Frontal cortex (tissue), 4 donors: Measurements from ENCODE around the gene FALEC. TPM values are rescaled to one million over a fixed set of nuclear protein-coding genes. Genes with fewer than 3 reads are reported as not detected.

Experiments
- DNase-seq, 2 donors: peaks; one replicate each; pipeline ENCODE4 v3.0.0; 2012; ENCODE audit warnings: low spot score in 2 of 2
- FAIRE-seq: peaks from 2 replicates; lab custom pipeline; 2012; peaks lifted over from hg19 to GRCh38; lab: Jason Lieb, UNC
- total RNA-seq: library from RNA; depleted of rRNA; stranded (reverse); fragments of >200 nt; gene quantifications from one replicate; pipeline ENCODE4 v1.2.3, GENCODE V29; 2014
- donor health status: control.
- donor health status: control.
- donor health status: control.

FALEC gene
- total RNA-seq, 1 donor from 2014 or later, result 0.41 TPM

GRCh38 chr1:150543500-150544143, 28.1 kb downstream of the FALEC start:
- no peak for DNase-seq
- no peak for FAIRE-seq

GRCh38 chr1:150544204-150544603, 28.7 kb downstream of the FALEC start:
- FAIRE-seq (no peak), DNase-seq (no peak)

GRCh38 chr1:150545486-150546032, 30.0 kb downstream of the FALEC start:
- DNase-seq, result no peak
- no peak for FAIRE-seq

GRCh38 chr1:150546294-150546937, 30.9 kb downstream of the FALEC start:
- FAIRE-seq (no peak), DNase-seq (no peak)

GRCh38 chr1:150548324-150548631, 32.7 kb downstream of the FALEC start:
- DNase-seq, result no peak
- no peak for FAIRE-seq

GRCh38 chr1:150548632-150549495, 33.3 kb downstream of the FALEC start, which contains the start of gene ADAMTSL4:
TSS of gene ADAMTSL4 (plus strand) at chr1:150549408. CDS start at chr1:150552289, 2,881 bp downstream.
- DNase-seq, result peak; percentile 71 to 76
- FAIRE-seq, result no peak

- DNase-seq (no peak), FAIRE-seq (no peak)
Observed at GRCh38 chr1:150549496-150550221, 34.1 kb downstream of the FALEC start.

- DNase-seq (no peak), FAIRE-seq (no peak)
Observed at GRCh38 chr1:150550222-150551050, 34.9 kb downstream of the FALEC start.

- FAIRE-seq (no peak), DNase-seq (no peak)
Observed at GRCh38 chr1:150551051-150551783, 35.7 kb downstream of the FALEC start.

GRCh38 chr1:150551784-150552127, 36.2 kb downstream of the FALEC start:
- DNase-seq, result no peak
- no peak for FAIRE-seq

- FAIRE-seq (no peak), DNase-seq (peak; percentile 58 to 66)
Observed at GRCh38 chr1:150552128-150552910, 36.8 kb downstream of the FALEC start.

GRCh38 chr1:150552911-150553289, 37.3 kb downstream of the FALEC start:
- DNase-seq, result no peak
- FAIRE-seq, result no peak

GRCh38 chr1:150553392-150554085, 38.0 kb downstream of the FALEC start:
- DNase-seq (no peak), FAIRE-seq (no peak)

GRCh38 chr1:150554086-150554452, 38.5 kb downstream of the FALEC start:
- DNase-seq, result no peak
- no peak for FAIRE-seq

- FAIRE-seq (no peak), DNase-seq (no peak)
Observed at GRCh38 chr1:150555198-150555970, 39.8 kb downstream of the FALEC start.
